K562 (cell line): ENCODE data around the gene GCC1. TPM values are rescaled to one million over a fixed set of nuclear protein-coding genes. Genes with fewer than 3 reads are reported as not detected.

ENCODE experiments used
- ATAC-seq: fragments of 200-7000 bp; cut with Tn5 transposase; 3 replicates; pipeline ENCODE4 v1.9.1; 2020; ENCODE audit warnings: moderate library complexity
- BruUV-seq: library from RNA; stranded (reverse); fragments of 400-500 nt; replicated peaks from 2 replicates; lab custom pipeline; 2021; lab: Mats Ljungman, UMichigan
- CTCF ChIA-PET: fragments of 300-600 bp; formaldehyde crosslinking; extraction: SDS; loops from one replicate; lab custom pipeline; 2021; ENCODE audit warnings: low intra/inter-chr PET ratio; lab: Yijun Ruan, JAX
- POLR2A ChIA-PET: fragments of 300-600, 350-650 bp; sonication (Branson Sonifier 250); formaldehyde crosslinking; extraction: SDS; loops from one replicate; lab custom pipeline; 2021; ENCODE audit warnings: antibody characterized with exemption, inconsistent platforms; lab: Yijun Ruan, JAX
- DNase-seq, 4 experiments: peaks; one replicate each; pipeline versions ENCODE4 v3.0.0 to v3.0.0-alpha.2; 2011 to 2018; ENCODE audit warnings: low spot score in 3 of 4, mixed read lengths in 3 of 4; ENCODE audit errors: extremely low read depth in 1 of 4
- FAIRE-seq: peaks from 2 replicates; lab custom pipeline; 2011; peaks lifted over from hg19 to GRCh38; lab: Jason Lieb, UNC
- H2AFZ ChIP-seq: 2 replicates; pipeline ENCODE4 v1.6.0; 2011; ENCODE audit warnings: low read depth, low read length, control low read depth, inconsistent platforms
- H3K27ac ChIP-seq: fragments of 200-600 bp; 3 replicates; pipeline ENCODE4 v1.8.0; 2011; ENCODE audit warnings: low read depth, mild to moderate bottlenecking, control low read depth, inconsistent platforms, low read length, moderate library complexity, mixed read lengths; ENCODE audit errors: extremely low read depth
- H3K27me3 ChIP-seq, 2 experiments: fragments of 300-600 bp in 1 of 2; 2 replicates in 1 of 2; 3 replicates in 1 of 2; pipeline versions ENCODE4 v1.6.0 to v1.8.0; 2011; ENCODE audit warnings: inconsistent platforms in 2 of 2, low read length in 2 of 2, mild to moderate bottlenecking in 1 of 2, mixed read lengths in 1 of 2, moderate library complexity in 1 of 2; ENCODE audit not compliant: control insufficient read depth in 2 of 2, insufficient read depth in 2 of 2
- H3K36me3 ChIP-seq: fragments of 300-600 bp; 3 replicates; pipeline ENCODE4 v1.8.0; 2011; ENCODE audit warnings: mild to moderate bottlenecking, low read length, inconsistent platforms; ENCODE audit not compliant: control insufficient read depth, insufficient read depth
- H3K4me1 ChIP-seq, 2 experiments: fragments of 200-600 bp in 1 of 2; replicated peaks in 1 of 2; 2 replicates in 1 of 2; 3 replicates in 1 of 2; pipeline versions ENCODE4 v1.5.1 to v1.8.0; 2011; ENCODE audit warnings: inconsistent platforms in 2 of 2, low read length in 2 of 2, mild to moderate bottlenecking in 1 of 2, mixed read lengths in 1 of 2, moderate library complexity in 1 of 2; ENCODE audit not compliant: control insufficient read depth in 2 of 2, insufficient read depth in 2 of 2
- H3K4me2 ChIP-seq: 2 replicates; pipeline ENCODE4 v1.6.1; 2011; ENCODE audit warnings: low read length, control low read depth, inconsistent platforms, mixed read lengths; ENCODE audit not compliant: insufficient read depth
- H3K4me3 ChIP-seq: fragments of 200-600 bp; sonication (generic), shearing (Covaris generic); 2 replicates; pipeline ENCODE4 v1.5.1; 2016; ENCODE audit warnings: control low read depth, inconsistent platforms
- H3K79me2 ChIP-seq: fragments of 200-600 bp; 3 replicates; pipeline ENCODE4 v1.8.0; 2011; ENCODE audit warnings: low read length, inconsistent platforms; ENCODE audit not compliant: control insufficient read depth, insufficient read depth
- H3K9ac ChIP-seq, 2 experiments: 2 replicates each; pipeline versions ENCODE4 v1.6.0 to v1.6.1; 2011; ENCODE audit warnings: low read depth in 2 of 2, low read length in 2 of 2, control low read depth in 1 of 2, inconsistent platforms in 1 of 2, mild to moderate bottlenecking in 1 of 2, mixed read lengths in 1 of 2; ENCODE audit not compliant: insufficient read depth in 1 of 2
- H3K9me1 ChIP-seq: one replicate; pipeline ENCODE4 v1.6.0; 2011; ENCODE audit warnings: inconsistent platforms, mild to moderate bottlenecking, low read length, moderate library complexity; ENCODE audit not compliant: control insufficient read depth, insufficient read depth
- H3K9me3 ChIP-seq: replicated peaks from 2 replicates; pipeline ENCODE4 v1.5.1; 2011; ENCODE audit warnings: low read depth, low read length, inconsistent platforms; ENCODE audit not compliant: control insufficient read depth, insufficient read depth
- H4K20me1 ChIP-seq: replicated peaks from 2 replicates; pipeline ENCODE4 v1.6.1; 2011; ENCODE audit warnings: low read length, inconsistent platforms, mixed read lengths; ENCODE audit not compliant: control insufficient read depth, insufficient read depth
- BMI1 ChIP-seq: fragments of 150-350 bp; IDR thresholded peaks from 2 replicates; pipeline ENCODE4 v1.6.1; 2014; ENCODE audit warnings: low read length
- CTCF ChIP-seq, 3 experiments: IDR thresholded peaks in 2 of 3; conservative IDR thresholded peaks in 1 of 3; 2 replicates each; pipeline ENCODE4 v1.5.1; 2011 to 2012; ENCODE audit warnings: low read length in 3 of 3, mild to moderate bottlenecking in 3 of 3, control low read depth in 2 of 3, improper control_type of control experiment in 1 of 3, inconsistent platforms in 1 of 3, low read depth in 1 of 3, mixed read lengths in 1 of 3, moderate library complexity in 1 of 3; ENCODE audit not compliant: insufficient read depth in 2 of 3
- ELF1 ChIP-seq: fragments of 200-800 bp; sonication (Bioruptor generic); IDR thresholded peaks from 2 replicates; pipeline ENCODE4 v1.6.1; 2016; ENCODE audit warnings: missing genetic modification characterization, missing compliant biosample characterization
- MXI1 ChIP-seq: IDR thresholded peaks from 2 replicates; pipeline ENCODE4 v1.6.1; 2011; ENCODE audit warnings: low read depth, mild to moderate bottlenecking, improper control_type of control experiment, low read length
- MYC ChIP-seq, 2 experiments: fragments of 250-450 bp in 1 of 2; sonication (Bioruptor Pico) in 1 of 2; IDR thresholded peaks; 2 replicates each; pipeline versions ENCODE4 v1.5.1 to v1.6.1; 2012 to 2021; ENCODE audit warnings: low read depth in 2 of 2, borderline replicate concordance in 1 of 2, improper control_type of control experiment in 1 of 2, low read length in 1 of 2, mild to moderate bottlenecking in 1 of 2, moderate library complexity in 1 of 2
- RBFOX2 ChIP-seq: fragments of 200-400 bp; formaldehyde crosslinking; IDR thresholded peaks from 2 replicates; pipeline ENCODE4 v1.6.1; 2017; ENCODE audit warnings: low read depth, mild to moderate bottlenecking, low read length, moderate library complexity
- SIN3B ChIP-seq: fragments of 450-650 bp; IDR thresholded peaks from 2 replicates; pipeline ENCODE4 v1.6.1; 2017; ENCODE audit warnings: low read depth, mild to moderate bottlenecking, moderate library complexity
- ZBTB8A ChIP-seq: fragments of 450-650 bp; IDR thresholded peaks from 2 replicates; pipeline ENCODE4 v1.6.1; 2018; ENCODE audit warnings: mild to moderate bottlenecking, moderate library complexity; ENCODE audit not compliant: partially characterized antibody
- ZNF324 ChIP-seq: fragments of 250-450 bp; sonication (Bioruptor Pico); IDR thresholded peaks from 2 replicates; pipeline ENCODE4 v1.4.0; 2020; ENCODE audit warnings: mild to moderate bottlenecking
- ZNF431 ChIP-seq: sonication (generic); formaldehyde crosslinking; IDR thresholded peaks from 2 replicates; pipeline ENCODE4 v1.8.0; 2022; ENCODE audit warnings: mild to moderate bottlenecking, missing genetic modification reagents
- ZNF444 ChIP-seq: fragments of 250-450 bp; sonication (Bioruptor Pico); IDR thresholded peaks from 2 replicates; pipeline ENCODE4 v1.4.0; 2020; ENCODE audit warnings: mild to moderate bottlenecking, moderate library complexity
- ZNF589 ChIP-seq: fragments of 200-800 bp; sonication (Bioruptor generic); IDR thresholded peaks from 2 replicates; pipeline ENCODE4 v1.6.1; 2016; ENCODE audit warnings: low read depth, missing genetic modification characterization, missing compliant biosample characterization
- WGBS: fragments of 100-300 bp; shearing (Covaris generic); methylation state at CpG from one replicate; pipeline ENCODE4 v1.1.6; 2016; ENCODE audit warnings: low coverage, mixed read lengths; ENCODE audit not compliant: insufficient coverage; ENCODE audit errors: missing lambda C conversion rate; 5-methylcytosine and 5-hydroxymethylcytosine counted together
- in situ Hi-C: fragments of 300-500 bp; cut with MboI; formaldehyde crosslinking; loops from 4 replicates; pipeline ENCODE4 v1.15.0; 2018; ENCODE audit warnings: inconsistent platforms, mixed read lengths
- intact Hi-C: fragments of 100-400 bp; cut with micrococcal nuclease; formaldehyde crosslinking; loops from 2 replicates; pipeline ENCODE4 v1.14.2; 2022
- polyA plus RNA-seq, 8 experiments: library from polyadenylated mRNA; depleted of rRNA in 4 of 8; stranded (reverse) in 5 of 8; unstranded in 3 of 8; fragments of >200 nt; fragmentation: Nextera tagmentation in 2 of 8; fragmentation: Illumina TruSeq in 1 of 8; extraction: Ambion mirVana in 2 of 8; extraction: Trizol in 1 of 8; gene quantifications; 2 replicates each; pipeline versions ENCODE4 v1.2.1 to v1.2.3, GENCODE V29; 2011 to 2014; ENCODE audit warnings: inconsistent platforms in 1 of 8, missing spikeins in 1 of 8
- total RNA-seq, 7 experiments: library from RNA; depleted of rRNA in 6 of 7; stranded (reverse); fragments of >200 nt in 6 of 7; fragmentation: Illumina TruSeq in 2 of 7; extraction: Trizol in 2 of 7; gene quantifications; 2 replicates each; pipeline versions ENCODE4 v1.2.1 to v1.2.3, GENCODE V29; 2011 to 2021; ENCODE audit warnings: low replicate concordance in 1 of 7
- TF ChIP-seq, protein P1 (sequence below): fragments of 450-650 bp; IDR thresholded peaks from one replicate; pipeline ENCODE4 v1.6.1; 2018; ENCODE audit warnings: mild to moderate bottlenecking, moderate library complexity; ENCODE audit not compliant: partially characterized antibody

Gene GCC1
- total and polyA plus RNA-seq, 9 of the 15 experiments (the other 6 are each of a cell fraction or from before 2014, with no cell fraction given): 1.9 to 19.8 (median 10.9) TPM

DNA sequence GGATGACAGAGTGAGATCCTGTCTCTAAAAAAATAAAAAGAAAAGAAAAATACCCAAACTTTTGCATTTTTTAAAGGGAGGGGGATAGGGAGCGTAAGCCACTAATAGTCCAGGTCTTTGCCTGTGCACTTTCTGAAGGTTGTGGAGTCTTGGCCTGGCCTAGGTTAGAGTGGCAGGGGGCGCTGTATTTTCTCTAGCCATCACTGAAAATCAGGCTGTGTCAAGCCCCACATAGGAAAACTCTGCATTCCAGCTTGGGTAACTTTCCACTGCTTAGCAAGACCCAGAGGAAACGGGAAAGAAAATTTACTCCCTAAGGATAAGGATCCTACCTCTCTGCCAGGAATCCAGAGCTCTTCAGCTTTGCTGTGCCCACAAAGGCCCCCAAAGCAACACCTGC, 43.0 kb upstream of the GCC1 start:
- H3K36me3 ChIP-seq: no peaks in the 10 kb centered on the region
- no peak overlapping the region for H3K27ac ChIP-seq
- ATAC-seq (peak; percentile 81), DNase-seq (peak in 1 of 4 experiments; percentile 36), FAIRE-seq (no peak)
- H3K9me3 ChIP-seq: no peaks in the 10 kb centered on the region
- no peaks in the 10 kb centered on the region for H3K79me2 ChIP-seq
- no peak overlapping the region for H3K4me2 ChIP-seq
- H3K4me1 ChIP-seq: no peaks in the 10 kb centered on the region
- 2% methylated on average over 3 of the region's 3 CpGs for WGBS
- no peak overlapping the region for H3K9ac ChIP-seq
- no peak overlapping the region for H2AFZ ChIP-seq
- H3K27me3 ChIP-seq: peaks cover 10 to 18% of the 10 kb centered on the region in 2 experiments
- no peaks in the 10 kb centered on the region for H3K9me1 ChIP-seq
- TF ChIP-seq CTCF (IDR thresholded peaks at IDR 0.05 in 2 of 3, conservative IDR thresholded peaks at IDR 0.05 in 1 of 3; ENCODE audit: insufficient read depth in 2 of 3, low read depth in 1 of 3, low read length in 3 of 3) (peak; percentile 33 to 59 (median 56); a peak in 4 of 6 replicates), RBFOX2 (no peak)
- no peak overlapping the region for H3K4me3 ChIP-seq
- no peaks in the 10 kb centered on the region for H4K20me1 ChIP-seq
- ChIA-PET POLR2A (interaction anchor here (0.6 to 1.0 kb wide), 5 partner anchors 9 to 464 kb away, joined by 3 to 4 read pairs (median 3); partner anchors contain the start of gene SND1), CTCF (interaction anchor here (0.6 to 1.8 kb wide), 2 partner anchors 90 to 581 kb away, joined by 3 to 7 read pairs; no protein-coding TSS in a partner anchor)
- in situ Hi-C loops (no loop called here), intact Hi-C loops (loop anchor here (5.0 kb wide), 1 partner anchor 126 kb away; no protein-coding TSS in a partner anchor)
- BruUV-seq: no TSS peak

GRCh38 chr7:127625331-127625730, 39.9 kb upstream of the GCC1 start:
- H3K9me3 ChIP-seq: no peaks in the 10 kb centered on the region
- no TSS peak for BruUV-seq
- no peak overlapping the region for H3K4me2 ChIP-seq
- H2AFZ ChIP-seq: no peak overlapping the region
- in situ Hi-C loops: no loop called here
- no peaks in the 10 kb centered on the region for H3K9me1 ChIP-seq
- DNase-seq: no peak
- intact Hi-C loops: loop anchor here (5.0 kb wide), 1 partner anchor 123 kb away; no protein-coding TSS in a partner anchor
- H3K4me1 ChIP-seq: no peaks in the 10 kb centered on the region
- no peaks in the 10 kb centered on the region for H4K20me1 ChIP-seq
- POLR2A ChIA-PET: no interaction called here
- ATAC-seq: no peak
- no peak overlapping the region for H3K9ac ChIP-seq
- TF ChIP-seq ELF1 (tag): no peak
- TF ChIP-seq ZNF324 (CRISPR knock-in tag): no peak
- no peak for TF ChIP-seq MYC (IDR thresholded peaks at IDR 0.05; ENCODE audit: low read depth, low read length)
- TF ChIP-seq MYC (CRISPR knock-in tag; IDR thresholded peaks at IDR 0.05; ENCODE audit: borderline replicate concordance, low read depth): no peak
- TF ChIP-seq ZNF589: no peak
- no peak for TF ChIP-seq BMI1
- no peak for TF ChIP-seq MXI1
- TF ChIP-seq ZNF431: no peak
- TF ChIP-seq, protein P1, sequence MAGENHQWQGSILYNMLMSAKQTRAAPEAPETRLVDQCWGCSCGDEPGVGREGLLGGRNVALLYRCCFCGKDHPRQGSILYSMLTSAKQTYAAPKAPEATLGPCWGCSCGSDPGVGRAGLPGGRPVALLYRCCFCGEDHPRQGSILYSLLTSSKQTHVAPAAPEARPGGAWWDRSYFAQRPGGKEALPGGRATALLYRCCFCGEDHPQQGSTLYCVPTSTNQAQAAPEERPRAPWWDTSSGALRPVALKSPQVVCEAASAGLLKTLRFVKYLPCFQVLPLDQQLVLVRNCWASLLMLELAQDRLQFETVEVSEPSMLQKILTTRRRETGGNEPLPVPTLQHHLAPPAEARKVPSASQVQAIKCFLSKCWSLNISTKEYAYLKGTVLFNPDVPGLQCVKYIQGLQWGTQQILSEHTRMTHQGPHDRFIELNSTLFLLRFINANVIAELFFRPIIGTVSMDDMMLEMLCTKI: no peak
- TF ChIP-seq ZNF444 (CRISPR knock-in tag): no peak
- no peak for TF ChIP-seq ZBTB8A
- TF ChIP-seq SIN3B: no peak
- CTCF ChIA-PET: no interaction called here
- peaks cover 2 to 8% of the 10 kb centered on the region in 2 experiments; a peak in 3 of 5 replicates for H3K27me3 ChIP-seq
- no peaks in the 10 kb centered on the region for H3K79me2 ChIP-seq
- H3K36me3 ChIP-seq: no peaks in the 10 kb centered on the region
- H3K4me3 ChIP-seq: no peak overlapping the region
- no peak for FAIRE-seq
- H3K27ac ChIP-seq: no peak overlapping the region
